Gastrocnemius medialis (tissue), 4 donors: Measurements from ENCODE around the gene AP5S1. TPM values are rescaled to one million over a fixed set of nuclear protein-coding genes. Genes with fewer than 3 reads are reported as not detected.

Experiments used
- ATAC-seq, 2 donors: fragments of 150-250 bp; one replicate each; pipeline ENCODE4 v1.9.1; 2016
- DNase-seq, 2 donors: peaks; one replicate each; pipeline ENCODE4 v3.0.0-alpha.2; 2019
- H3K27ac ChIP-seq, 4 donors: fragments of 200-600 bp; sonication (generic); 1 replicate in 1 of 4; 2 replicates in 3 of 4; pipeline ENCODE4 v1.5.1; 2016 to 2018; ENCODE audit warnings: mild to moderate bottlenecking in 2 of 4, moderate library complexity in 1 of 4
- H3K27me3 ChIP-seq, 3 donors: fragments of 200-600 bp; sonication (generic) in 2 of 3; 1 replicate in 1 of 3; 2 replicates in 2 of 3; pipeline versions ENCODE4 v1.5.1 to v1.6.0; 2016 to 2019; ENCODE audit warnings: mild to moderate bottlenecking in 1 of 3, moderate library complexity in 1 of 3
- H3K36me3 ChIP-seq, 2 donors: fragments of 200-600 bp; sonication (generic) in 1 of 2; one replicate each; pipeline ENCODE4 v1.5.1; 2017 to 2018
- H3K4me1 ChIP-seq, 2 donors: fragments of 200-600 bp; sonication (generic) in 1 of 2; one replicate each; pipeline ENCODE4 v1.5.1; 2016 to 2017; ENCODE audit warnings: mild to moderate bottlenecking in 2 of 2
- H3K4me3 ChIP-seq, 4 donors: fragments of 200-600 bp; sonication (generic) in 3 of 4; 1 replicate in 1 of 4; 2 replicates in 3 of 4; pipeline ENCODE4 v1.5.1; 2016 to 2019; ENCODE audit warnings: mild to moderate bottlenecking in 2 of 4
- H3K9me3 ChIP-seq, 3 donors: fragments of 200-600 bp; sonication (generic) in 2 of 3; 1 replicate in 1 of 3; 2 replicates in 2 of 3; pipeline ENCODE4 v1.5.1; 2016 to 2019
- CTCF ChIP-seq, 5 experiments: fragments of 450-650 bp in 3 of 5; fragments of 200-600 bp in 2 of 5; sonication (generic) in 2 of 5; IDR thresholded peaks in 4 of 5; conservative IDR thresholded peaks in 1 of 5; 1 replicate in 4 of 5; 2 replicates in 1 of 5; pipeline ENCODE4 v1.5.1; 2016 to 2019; ENCODE audit warnings: antibody characterized with exemption in 5 of 5, mild to moderate bottlenecking in 3 of 5, moderate library complexity in 3 of 5
- POLR2A ChIP-seq, 2 donors: fragments of 450-650 bp; IDR thresholded peaks; one replicate each; pipeline ENCODE4 v1.6.1; 2017; ENCODE audit warnings: antibody characterized with exemption in 2 of 2, mild to moderate bottlenecking in 2 of 2, moderate library complexity in 2 of 2
- in situ Hi-C, 4 donors: fragments of 200-750 bp; cut with MboI; loops; one replicate each; pipeline versions ENCODE4 v1.15.0 to v1.8.0; 2017; ENCODE audit warnings: low sequenced_read_pairs in 4 of 4
- intact Hi-C: fragments of 100-400 bp; cut with DNase I; formaldehyde crosslinking; loops from one replicate; pipeline ENCODE4 v1.15.1; 2023; ENCODE audit warnings: low total_unique reads
- total RNA-seq, 4 donors: library from RNA; depleted of rRNA; stranded (reverse); fragments of >200 nt; gene quantifications; one replicate each; pipeline versions ENCODE4 v1.1.0 to v1.2.3, GENCODE V29; 2016

The AP5S1 gene
- total RNA-seq, 4 donors from 2014 or later = 11.6 to 20.9 (median 17.3) TPM

- H3K4me1 ChIP-seq = peaks cover 35 to 38% of the 10 kb centered on the region in 2 donors
- DNase-seq (no peak), ATAC-seq (peak in 1 of 2 donors; percentile 1)
- peak overlapping the region; percentile 65 to 68 (median 67) for H3K4me3 ChIP-seq
- in situ Hi-C loops (no loop called here), intact Hi-C loops (loop anchor here (1.0 to 5.0 kb wide), 3 partner anchors 35 to 302 kb away; partner anchors contain the start of genes AP5S1 and MAVS)
- TF ChIP-seq CTCF (IDR thresholded peaks at IDR 0.05 in 4 of 5, conservative IDR thresholded peaks at IDR 0.05 in 1 of 5) (no peak), POLR2A (IDR thresholded peaks at IDR 0.05) (no peak)
- no peaks in the 10 kb centered on the region for H3K36me3 ChIP-seq
- H3K27ac ChIP-seq = peak overlapping the region; percentile 76 to 85 (median 82)
- H3K9me3 ChIP-seq = no peaks in the 10 kb centered on the region
- H3K27me3 ChIP-seq = no peaks in the 10 kb centered on the region
These were observed 34.9 kb upstream of the AP5S1 start for GRCh38 chr20:3785240-3786125.

DNA sequence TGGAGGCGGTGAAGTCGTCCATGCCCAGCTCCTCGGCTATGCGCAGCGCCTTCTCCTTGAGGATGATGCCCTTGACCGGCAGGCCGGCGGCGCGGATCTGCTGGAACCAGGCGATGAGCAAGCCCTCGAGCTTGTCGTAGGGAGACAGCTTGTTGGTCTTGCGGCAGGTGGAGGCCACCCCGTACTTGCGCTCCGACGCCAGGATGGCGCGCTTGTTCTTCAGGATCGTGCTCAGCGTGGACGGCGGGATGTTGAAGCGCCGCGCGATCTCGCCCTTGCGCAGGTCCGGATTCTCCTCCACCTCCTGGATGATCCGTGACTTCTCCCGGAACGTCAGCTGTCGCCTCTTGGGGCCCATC, 34.2 kb upstream of the AP5S1 start:
- Histone ChIP-seq H3K27me3 (no peaks in the 10 kb centered on the region), H3K9me3 (no peaks in the 10 kb centered on the region), H3K36me3 (no peaks in the 10 kb centered on the region), H3K4me1 (peaks cover 29 to 33% of the 10 kb centered on the region in 2 donors), H3K27ac (peak overlapping the region; percentile 76 to 85 (median 82)), H3K4me3 (peak overlapping the region; percentile 65 to 68 (median 67))
- peak; percentile 23 to 53 for DNase-seq
- peak; percentile 56 to 71 for ATAC-seq
- no peak for TF ChIP-seq POLR2A (IDR thresholded peaks at IDR 0.05)
- TF ChIP-seq CTCF (IDR thresholded peaks at IDR 0.05 in 4 of 5, conservative IDR thresholded peaks at IDR 0.05 in 1 of 5) = no peak
- in situ Hi-C loops (no loop called here), intact Hi-C loops (loop anchor here (1.0 to 5.0 kb wide), 3 partner anchors 34 to 301 kb away; partner anchors contain the start of genes AP5S1 and MAVS)

DNA sequence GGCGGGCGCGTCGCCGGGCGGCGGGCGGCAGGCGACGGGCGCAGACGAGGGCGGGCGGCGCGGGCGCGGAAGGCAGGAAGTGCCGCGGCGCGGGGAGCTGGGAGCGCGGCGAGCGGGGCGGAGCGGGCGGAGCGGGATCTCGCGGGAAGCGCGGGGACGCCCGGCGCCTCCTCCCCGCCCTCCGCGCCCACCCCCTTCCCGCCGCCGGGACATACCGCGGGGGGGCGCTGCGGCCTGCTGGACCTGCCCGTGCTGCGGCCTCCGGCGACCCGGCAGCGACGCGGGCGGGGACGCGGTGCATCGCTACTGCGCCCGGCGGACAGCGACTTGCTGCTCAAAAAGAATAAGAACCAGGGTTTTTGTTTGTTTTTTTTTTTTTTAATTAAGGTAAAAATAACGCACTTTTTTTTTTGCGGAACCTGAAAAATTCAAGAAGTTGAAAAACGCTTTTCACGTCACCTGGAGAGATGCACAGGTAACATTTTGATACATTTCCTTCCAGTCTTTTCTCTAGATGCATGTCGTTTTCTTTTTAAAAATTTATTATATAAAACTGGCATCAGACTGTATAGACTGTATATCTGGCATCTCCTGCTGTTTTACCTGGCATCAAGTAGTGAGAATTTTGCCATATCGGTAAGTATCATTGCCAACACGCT, 33.6 kb upstream of the AP5S1 start, which contains the start of gene CENPB:
TSS of gene CENPB (minus strand) at position 76 of the 659 bp plus-strand sequence. CDS start 257 bp downstream, outside the sequence.
- Histone ChIP-seq H3K27ac (peak within 1 kb of the TSS; percentile 76 to 85 (median 82)), H3K27me3 (no peaks in the 10 kb centered on the region), H3K4me3 (peak within 1 kb of the TSS; percentile 65 to 68 (median 67)), H3K9me3 (no peaks in the 10 kb centered on the region), H3K4me1 (peaks cover 28 to 32% of the 10 kb centered on the region in 2 donors), H3K36me3 (no peaks in the 10 kb centered on the region)
- TF ChIP-seq POLR2A (IDR thresholded peaks at IDR 0.05) (no peak), CTCF (IDR thresholded peaks at IDR 0.05 in 4 of 5, conservative IDR thresholded peaks at IDR 0.05 in 1 of 5) (peak; percentile 59 to 97 (median 66))
- intact Hi-C loops (loop anchor here (1.0 to 5.0 kb wide), 3 partner anchors 34 to 301 kb away; partner anchors contain the start of genes AP5S1 and MAVS), in situ Hi-C loops (no loop called here)
- ATAC-seq (peak; percentile 91 to 92), DNase-seq (peak; percentile 76 to 82)

- peak overlapping the region in 3 of 4 donors; percentile 18 to 34 (median 22) for H3K4me3 ChIP-seq
- ATAC-seq (no peak), DNase-seq (no peak)
- no peaks in the 10 kb centered on the region for H3K9me3 ChIP-seq
- H3K27ac ChIP-seq = peak overlapping the region in 3 of 4 donors; percentile 21 to 51 (median 50)
- no peaks in the 10 kb centered on the region for H3K36me3 ChIP-seq
- in situ Hi-C loops = no loop called here
- intact Hi-C loops = loop anchor here (2.0 to 5.0 kb wide), 2 partner anchors 59 to 300 kb away; partner anchors contain the start of gene MAVS
- peaks cover 28 to 32% of the 10 kb centered on the region in 2 donors for H3K4me1 ChIP-seq
- no peaks in the 10 kb centered on the region for H3K27me3 ChIP-seq
- TF ChIP-seq CTCF (IDR thresholded peaks at IDR 0.05 in 4 of 5, conservative IDR thresholded peaks at IDR 0.05 in 1 of 5) (no peak), POLR2A (IDR thresholded peaks at IDR 0.05) (no peak)
These were observed 32.9 kb upstream of the AP5S1 start for GRCh38 chr20:3787324-3788014.
